AG09309 (cell line): ENCODE results near the gene HOXA11.

Experiments used
- DNase-seq: peaks from one replicate; pipeline ENCODE4 v3.0.0-alpha.2; 2010; ENCODE audit warnings: low read depth
- H3K4me3 ChIP-seq: 2 replicates; pipeline ENCODE4 v1.5.1; 2011; ENCODE audit warnings: mild to moderate bottlenecking, low read depth, low read length, moderate library complexity; ENCODE audit not compliant: control insufficient read depth
- CTCF ChIP-seq: IDR thresholded peaks from 2 replicates; pipeline ENCODE4 v1.5.1; 2011; ENCODE audit warnings: mild to moderate bottlenecking, low read depth, low read length, inconsistent platforms; ENCODE audit not compliant: insufficient read depth, control insufficient read depth; ENCODE audit errors: missing control alignments

Gene HOXA11

GRCh38 chr7:27183682-27184336, 1.2 kb downstream of the HOXA11 start:
- DNase-seq = no peak
- peak overlapping the region; percentile 98 for H3K4me3 ChIP-seq
- TF ChIP-seq CTCF = no peak

GRCh38 chr7:27182861-27183681, 2.0 kb downstream of the HOXA11 start:
- TF ChIP-seq CTCF = no peak
- peak overlapping the region; percentile 98 for H3K4me3 ChIP-seq
- no peak for DNase-seq

GRCh38 chr7:27182285-27182841, 2.7 kb downstream of the HOXA11 start:
- DNase-seq = no peak
- TF ChIP-seq CTCF = no peak
- H3K4me3 ChIP-seq = peak overlapping the region; percentile 98

- peak overlapping the region; percentile 98 for H3K4me3 ChIP-seq
- no peak for DNase-seq
- peak; percentile 5 for TF ChIP-seq CTCF
Measured at GRCh38 chr7:27181795-27182275, 3.2 kb downstream of the HOXA11 start.

- no peak for TF ChIP-seq CTCF
- H3K4me3 ChIP-seq = peak overlapping the region; percentile 87
- DNase-seq = no peak
Measured at GRCh38 chr7:27180431-27181420, 4.3 kb downstream of the HOXA11 start.
